ENCODE data around the gene PCSK2.

The PCSK2 gene

GRCh38 chr20:17406051-17406590 lies 179.3 kb downstream of the PCSK2 start:
- no peak for DNase-seq

- DNase-seq, result no peak
Measured at GRCh38 chr20:17407550-17407949, 180.7 kb downstream of the PCSK2 start.

- no peak for DNase-seq
Measured at GRCh38 chr20:17417225-17417624, 190.4 kb downstream of the PCSK2 start.

GRCh38 chr20:17418737-17419136 lies 191.9 kb downstream of the PCSK2 start:
- no peak for DNase-seq

GRCh38 chr20:17419479-17420041 lies 192.7 kb downstream of the PCSK2 start:
- DNase-seq, result no peak

GRCh38 chr20:17421493-17421892 lies 194.7 kb downstream of the PCSK2 start:
- DNase-seq, result no peak

GRCh38 chr20:17423782-17424181 lies 196.9 kb downstream of the PCSK2 start:
- DNase-seq, result no peak

- DNase-seq, result no peak
Measured at GRCh38 chr20:17427638-17428037, 200.8 kb downstream of the PCSK2 start.

- no peak for DNase-seq
Measured at GRCh38 chr20:17430125-17430950, 203.5 kb downstream of the PCSK2 start.

- DNase-seq, result peak; percentile 20
Measured at GRCh38 chr20:17431621-17432364, 205.0 kb downstream of the PCSK2 start.

- no peak for DNase-seq
Measured at GRCh38 chr20:17436664-17437063, 209.8 kb downstream of the PCSK2 start.

- no peak for DNase-seq
Measured at GRCh38 chr20:17437251-17437650, 210.4 kb downstream of the PCSK2 start.

- DNase-seq, result no peak
Measured at GRCh38 chr20:17438436-17439039, 211.7 kb downstream of the PCSK2 start.

GRCh38 chr20:17439616-17440296 lies 212.9 kb downstream of the PCSK2 start:
- DNase-seq, result no peak

- no peak for DNase-seq
Measured at GRCh38 chr20:17441745-17442144, 214.9 kb downstream of the PCSK2 start.

- no peak for DNase-seq
Measured at GRCh38 chr20:17442588-17442987, 215.7 kb downstream of the PCSK2 start.

GRCh38 chr20:17443131-17443858 lies 216.5 kb downstream of the PCSK2 start:
- no peak for DNase-seq

- DNase-seq, result no peak
Measured at GRCh38 chr20:17444091-17444490, 217.3 kb downstream of the PCSK2 start.

- DNase-seq, result no peak
Measured at GRCh38 chr20:17445543-17445942, 218.7 kb downstream of the PCSK2 start.

- no peak for DNase-seq
Measured at GRCh38 chr20:17446171-17446570, 219.3 kb downstream of the PCSK2 start.

- DNase-seq, result no peak
Measured at GRCh38 chr20:17448071-17448470, 221.2 kb downstream of the PCSK2 start.

GRCh38 chr20:17449031-17449430 lies 222.2 kb downstream of the PCSK2 start:
- no peak for DNase-seq

Measured in HCEC 1CT (cell line).